Smooth muscle cell (in vitro differentiated cells): ENCODE results near the gene MRPS5. TPM values are rescaled to one million over a fixed set of nuclear protein-coding genes. Genes with fewer than 3 reads are reported as not detected.

ENCODE experiments used
- DNase-seq: peaks from one replicate; lab custom pipeline; 2025; ENCODE audit not compliant: unreplicated experiment; lab: John Stamatoyannopoulos, UW
- H2AFZ ChIP-seq: fragments of 200-600 bp; sonication (generic); 2 replicates; pipeline ENCODE4 v1.6.0; 2016; ENCODE audit warnings: antibody characterized with exemption, low read depth, mild to moderate bottlenecking
- H3F3A ChIP-seq: fragments of 200-600 bp; sonication (generic); 2 replicates; pipeline ENCODE4 v1.6.0; 2017; ENCODE audit warnings: antibody characterized with exemption, low read depth
- H3K27ac ChIP-seq: fragments of 200-600 bp; sonication (generic); 2 replicates; pipeline ENCODE4 v1.5.1; 2016; ENCODE audit warnings: low read depth, mild to moderate bottlenecking
- H3K27me3 ChIP-seq: fragments of 200-600 bp; sonication (generic); 2 replicates; pipeline ENCODE4 v1.6.1; 2016; ENCODE audit warnings: low read depth, mild to moderate bottlenecking
- H3K36me3 ChIP-seq: fragments of 200-600 bp; sonication (generic); 2 replicates; pipeline ENCODE4 v1.5.1; 2016; ENCODE audit warnings: low read depth
- H3K4me1 ChIP-seq: fragments of 200-600 bp; sonication (generic); 2 replicates; pipeline ENCODE4 v1.5.1; 2016; ENCODE audit warnings: low read depth
- H3K4me2 ChIP-seq: fragments of 200-600 bp; sonication (generic); 2 replicates; pipeline ENCODE4 v1.6.0; 2016; ENCODE audit warnings: mild to moderate bottlenecking
- H3K4me3 ChIP-seq: fragments of 200-600 bp; sonication (generic); 2 replicates; pipeline ENCODE4 v1.5.1; 2016; ENCODE audit warnings: mild to moderate bottlenecking
- H3K79me2 ChIP-seq: fragments of 200-600 bp; sonication (generic); 2 replicates; pipeline ENCODE4 v1.6.0; 2016; ENCODE audit warnings: low read depth, mild to moderate bottlenecking
- H3K9ac ChIP-seq: fragments of 200-600 bp; sonication (generic); 2 replicates; pipeline ENCODE4 v1.6.0; 2016; ENCODE audit warnings: low read depth
- H3K9me3 ChIP-seq: fragments of 200-600 bp; sonication (generic); replicated peaks from 2 replicates; pipeline ENCODE4 v1.5.1; 2016; ENCODE audit warnings: low read depth
- H4K20me1 ChIP-seq: fragments of 200-600 bp; sonication (generic); 2 replicates; pipeline ENCODE4 v1.6.0; 2016; ENCODE audit warnings: low read depth
- CTCF ChIP-seq: fragments of 200-600 bp; sonication (generic); IDR thresholded peaks from 2 replicates; pipeline ENCODE4 v1.5.1; 2017; ENCODE audit warnings: borderline replicate concordance, mild to moderate bottlenecking, antibody characterized with exemption; ENCODE audit not compliant: insufficient read depth, poor library complexity, severe bottlenecking
- WGBS: methylation state at CpG from one replicate; pipeline ENCODE4 v1.1.7; 2016; ENCODE audit warnings: low lambda C conversion rate; 5-methylcytosine and 5-hydroxymethylcytosine counted together
- polyA plus RNA-seq: library from polyadenylated mRNA; unstranded; fragments of >200 nt; fragmentation: Nextera tagmentation; extraction: Ambion mirVana; gene quantifications from 2 replicates; pipeline ENCODE4 v1.2.1, GENCODE V29; 2016
- total RNA-seq: library from RNA; depleted of rRNA; stranded (reverse); fragments of >200 nt; gene quantifications from 2 replicates; pipeline ENCODE4 v1.2.3, GENCODE V29; 2014

MRPS5 gene
- total and polyA plus RNA-seq, 2 experiments from 2014 or later, result 41.1 to 46.2 TPM

GRCh38 chr2:95061119-95061512 lies 60.5 kb downstream of the MRPS5 start:
- no peak for DNase-seq

DNA sequence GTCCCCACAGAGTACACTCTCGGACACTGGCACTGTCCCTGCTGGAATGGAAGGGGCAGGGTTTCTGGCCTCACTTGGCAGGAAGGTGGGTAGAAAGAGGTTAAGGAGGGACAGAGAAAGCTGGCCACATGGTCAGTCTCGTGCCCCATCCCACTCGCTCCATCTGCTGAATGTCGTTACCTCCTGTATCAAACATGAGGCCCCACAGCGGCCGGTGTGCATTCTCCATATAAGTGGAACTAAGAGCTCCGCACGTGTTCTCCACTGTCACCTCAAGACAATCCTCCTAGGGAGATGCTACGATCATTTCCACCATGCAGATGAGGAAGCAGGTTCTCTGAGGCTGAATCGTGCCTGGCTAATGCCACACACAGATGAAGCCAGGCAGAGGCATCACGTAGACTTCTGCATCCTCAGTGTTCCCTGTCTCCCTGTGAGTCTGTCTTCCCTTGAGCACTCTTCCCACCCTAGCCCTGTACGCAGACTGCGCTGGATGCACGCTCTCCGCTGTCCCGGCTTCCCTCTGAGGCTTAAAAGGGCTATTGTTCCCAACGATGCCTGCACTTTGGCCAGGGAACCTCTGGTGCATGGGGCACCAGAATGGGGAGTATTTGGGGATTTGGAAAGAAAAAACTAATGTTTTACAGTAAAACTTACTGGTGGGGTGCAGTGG lies 61.0 kb downstream of the MRPS5 start:
- Histone ChIP-seq H4K20me1 (no peaks in the 10 kb centered on the region), H3K4me1 (no peaks in the 10 kb centered on the region), H3K4me3 (no peak overlapping the region), H3K36me3 (no peaks in the 10 kb centered on the region), H3K79me2 (no peaks in the 10 kb centered on the region), H3K27ac (no peak overlapping the region), H3K27me3 (no peaks in the 10 kb centered on the region), H3K4me2 (no peak overlapping the region), H3F3A (no peaks in the 10 kb centered on the region), H2AFZ (no peak overlapping the region), H3K9me3 (no peaks in the 10 kb centered on the region), H3K9ac (no peak overlapping the region)
- DNase-seq, result no peak
- TF ChIP-seq CTCF, result no peak
- WGBS, result 81% methylated on average over 17 of the region's 17 CpGs

More at GRCh38 chr2:95061119-95061512, 60.5 kb downstream of the MRPS5 start:
- H4K20me1 ChIP-seq, result no peaks in the 10 kb centered on the region
- no peak overlapping the region for H3K4me2 ChIP-seq
- WGBS, result 59% methylated on average over 1 of the region's 1 CpG
- no peak overlapping the region for H3K9ac ChIP-seq
- no peak for TF ChIP-seq CTCF
- H3K27ac ChIP-seq, result no peak overlapping the region
- H3K27me3 ChIP-seq, result no peaks in the 10 kb centered on the region
- no peaks in the 10 kb centered on the region for H3K4me1 ChIP-seq
- no peaks in the 10 kb centered on the region for H3K9me3 ChIP-seq
- no peaks in the 10 kb centered on the region for H3K79me2 ChIP-seq
- no peaks in the 10 kb centered on the region for H3K36me3 ChIP-seq
- H2AFZ ChIP-seq, result no peak overlapping the region
- H3K4me3 ChIP-seq, result no peak overlapping the region
- no peaks in the 10 kb centered on the region for H3F3A ChIP-seq

DNA sequence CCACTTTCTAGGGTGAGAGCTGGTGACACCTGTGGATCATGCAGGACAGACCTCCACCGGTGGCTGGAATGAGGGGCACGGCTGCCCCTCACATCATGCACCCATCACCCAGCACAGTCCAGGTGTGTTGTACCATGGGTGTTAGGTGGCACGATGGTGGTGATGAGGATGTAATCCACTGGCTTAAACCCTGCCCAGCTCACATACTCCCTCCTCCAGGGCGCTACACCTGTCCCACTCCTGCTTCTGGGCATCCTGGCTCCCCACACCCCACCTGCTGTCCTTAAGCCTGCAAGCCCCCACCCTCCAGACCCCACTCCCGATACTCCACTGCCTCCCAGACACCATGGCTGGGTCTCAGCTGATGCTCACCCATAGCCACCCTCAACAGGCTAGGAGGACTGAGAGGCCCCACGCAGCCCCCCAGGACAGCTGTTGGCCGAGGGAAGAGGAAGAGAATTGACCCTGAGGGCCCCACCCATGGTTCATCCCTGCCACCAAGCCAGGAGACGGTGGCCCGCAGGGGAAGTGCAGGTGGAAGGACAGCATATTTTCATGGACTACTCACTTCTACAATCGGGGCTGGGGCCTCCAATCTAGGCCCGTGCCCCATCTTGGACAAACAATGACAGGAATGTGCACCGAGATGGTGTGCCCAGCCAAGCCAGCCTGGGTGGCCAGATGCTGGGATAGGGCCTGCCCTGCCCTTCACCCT lies 61.8 kb downstream of the MRPS5 start:
- Histone ChIP-seq H2AFZ (no peak overlapping the region), H3K4me3 (no peak overlapping the region), H3K4me2 (no peak overlapping the region), H3K79me2 (no peaks in the 10 kb centered on the region), H3K36me3 (no peaks in the 10 kb centered on the region), H3K9me3 (no peaks in the 10 kb centered on the region), H3K4me1 (no peaks in the 10 kb centered on the region), H3K27me3 (no peaks in the 10 kb centered on the region), H3K27ac (no peak overlapping the region), H4K20me1 (no peaks in the 10 kb centered on the region), H3F3A (no peaks in the 10 kb centered on the region), H3K9ac (no peak overlapping the region)
- TF ChIP-seq CTCF, result no peak
- no peak for DNase-seq
- WGBS, result 77% methylated on average over 12 of the region's 12 CpGs
